T-helper 2 cell treated with Interferon-gamma antibody and Interleukin-4, amounts not matched to agents 5 μg/mL and 100 μg/mL, for 36 hours (primary cell): ENCODE data around the gene ATP8A2.
"Not testable (repeated sequence)": the region's sequence is repeated elsewhere in the genome, so short reads cannot be mapped to it uniquely, and the experiment has no call there.

Source experiments
- DNase-seq: peaks from one replicate; pipeline ENCODE4 v3.0.0; 2021; ENCODE audit warnings: low spot score
- H3K27ac Mint-ChIP-seq: one replicate; pipeline ENCODE4 v1.8.0; 2021; ENCODE audit warnings: mild to moderate bottlenecking, mixed read lengths
- H3K27me3 Mint-ChIP-seq: one replicate; pipeline ENCODE4 v1.8.0; 2021; ENCODE audit warnings: low read depth, mixed read lengths
- H3K36me3 Mint-ChIP-seq: one replicate; pipeline ENCODE4 v1.8.0; 2021; ENCODE audit warnings: low read depth, mixed read lengths
- H3K4me1 Mint-ChIP-seq: one replicate; pipeline ENCODE4 v1.8.0; 2021; ENCODE audit warnings: low read depth, mixed read lengths
- H3K4me3 Mint-ChIP-seq: one replicate; pipeline ENCODE4 v1.8.0; 2022; ENCODE audit warnings: mild to moderate bottlenecking, moderate library complexity, mixed read lengths
- H3K9me3 Mint-ChIP-seq: one replicate; pipeline ENCODE4 v1.8.0; 2021; ENCODE audit warnings: mixed read lengths

The ATP8A2 gene

GRCh38 chr13:25371875-25372283 is at the start of gene ATP8A2:
TSS of gene ATP8A2 (plus strand) at chr13:25371974. CDS start at chr13:25372213, 239 bp downstream.
- no peak within 1 kb of the TSS for H3K27ac Mint-ChIP-seq
- H3K4me1 Mint-ChIP-seq, result peaks cover 6% of the 10 kb centered on the region
- H3K36me3 Mint-ChIP-seq, result no peaks in the 10 kb centered on the region
- H3K4me3 Mint-ChIP-seq, result peak within 1 kb of the TSS; percentile 68
- H3K9me3 Mint-ChIP-seq, result no peaks in the 10 kb centered on the region
- H3K27me3 Mint-ChIP-seq, result peaks cover 70% of the 10 kb centered on the region
- DNase-seq, result no peak

- Mint-ChIP-seq H3K27me3 (no peaks in the 10 kb centered on the region), H3K4me1 (no peaks in the 10 kb centered on the region), H3K9me3 (no peaks in the 10 kb centered on the region), H3K36me3 (peaks cover 39% of the 10 kb centered on the region), H3K27ac (no peak overlapping the region), H3K4me3 (no peak overlapping the region)
- no peak for DNase-seq
Observed at GRCh38 chr13:25324100-25324499, 47.7 kb upstream of the ATP8A2 start.

GRCh38 chr13:25329706-25330105 is 42.1 kb upstream of the ATP8A2 start:
- H3K27ac Mint-ChIP-seq, result no peak overlapping the region
- DNase-seq, result no peak
- H3K9me3 Mint-ChIP-seq, result no peaks in the 10 kb centered on the region
- no peak overlapping the region for H3K4me3 Mint-ChIP-seq
- H3K36me3 Mint-ChIP-seq, result peaks cover 52% of the 10 kb centered on the region
- H3K27me3 Mint-ChIP-seq, result no peaks in the 10 kb centered on the region
- H3K4me1 Mint-ChIP-seq, result peaks cover 2% of the 10 kb centered on the region

GRCh38 chr13:25330541-25330940 is 41.2 kb upstream of the ATP8A2 start:
- Mint-ChIP-seq H3K4me3 (no peak overlapping the region), H3K9me3 (no peaks in the 10 kb centered on the region), H3K27me3 (no peaks in the 10 kb centered on the region), H3K4me1 (peaks cover 2% of the 10 kb centered on the region), H3K27ac (no peak overlapping the region), H3K36me3 (peaks cover 51% of the 10 kb centered on the region)
- DNase-seq, result no peak

GRCh38 chr13:25335856-25336255 is 35.9 kb upstream of the ATP8A2 start:
- Mint-ChIP-seq H3K9me3 (no peaks in the 10 kb centered on the region), H3K36me3 (peaks cover 41% of the 10 kb centered on the region), H3K4me1 (peaks cover 2% of the 10 kb centered on the region), H3K27ac (no peak overlapping the region), H3K27me3 (no peaks in the 10 kb centered on the region), H3K4me3 (no peak overlapping the region)
- no peak for DNase-seq

GRCh38 chr13:25345576-25345975 is 26.2 kb upstream of the ATP8A2 start:
- Mint-ChIP-seq H3K36me3 (peaks cover 7% of the 10 kb centered on the region), H3K9me3 (no peaks in the 10 kb centered on the region), H3K27me3 (peaks cover under 1% of the 10 kb centered on the region), H3K27ac (no peak overlapping the region), H3K4me1 (no peaks in the 10 kb centered on the region), H3K4me3 (no peak overlapping the region)
- DNase-seq, result no peak

- DNase-seq, result no peak
- Mint-ChIP-seq H3K27ac (no peak overlapping the region), H3K36me3 (peaks cover 5% of the 10 kb centered on the region), H3K27me3 (peaks cover 4% of the 10 kb centered on the region), H3K4me3 (no peak overlapping the region), H3K9me3 (no peaks in the 10 kb centered on the region), H3K4me1 (no peaks in the 10 kb centered on the region)
Observed at GRCh38 chr13:25347151-25347550, 24.6 kb upstream of the ATP8A2 start.

GRCh38 chr13:25351404-25351803 is 20.4 kb upstream of the ATP8A2 start:
- Mint-ChIP-seq H3K27me3 (peaks cover 17% of the 10 kb centered on the region), H3K9me3 (no peaks in the 10 kb centered on the region), H3K36me3 (no peaks in the 10 kb centered on the region), H3K27ac (no peak overlapping the region), H3K4me1 (no peaks in the 10 kb centered on the region), H3K4me3 (no peak overlapping the region)
- DNase-seq, result no peak

GRCh38 chr13:25352230-25352629 is 19.5 kb upstream of the ATP8A2 start:
- Mint-ChIP-seq H3K4me3 (no peak overlapping the region), H3K27ac (no peak overlapping the region), H3K4me1 (no peaks in the 10 kb centered on the region), H3K27me3 (peaks cover 17% of the 10 kb centered on the region), H3K36me3 (no peaks in the 10 kb centered on the region), H3K9me3 (no peaks in the 10 kb centered on the region)
- DNase-seq, result no peak

GRCh38 chr13:25352806-25353205 is 19.0 kb upstream of the ATP8A2 start:
- H3K36me3 Mint-ChIP-seq, result no peaks in the 10 kb centered on the region

GRCh38 chr13:25353344-25353743 is 18.4 kb upstream of the ATP8A2 start:
- Mint-ChIP-seq H3K27ac (no peak overlapping the region), H3K4me3 (no peak overlapping the region), H3K9me3 (no peaks in the 10 kb centered on the region), H3K4me1 (no peaks in the 10 kb centered on the region), H3K36me3 (no peaks in the 10 kb centered on the region), H3K27me3 (peaks cover 17% of the 10 kb centered on the region)
- DNase-seq, result no peak

More at GRCh38 chr13:25352806-25353205, 19.0 kb upstream of the ATP8A2 start:
- Mint-ChIP-seq H3K9me3 (no peaks in the 10 kb centered on the region), H3K4me3 (no peak overlapping the region), H3K27ac (no peak overlapping the region), H3K27me3 (peaks cover 17% of the 10 kb centered on the region), H3K4me1 (no peaks in the 10 kb centered on the region)
- DNase-seq, result no peak

GRCh38 chr13:25354377-25354776 is 17.4 kb upstream of the ATP8A2 start:
- no peaks in the 10 kb centered on the region for H3K4me1 Mint-ChIP-seq
- peaks cover 17% of the 10 kb centered on the region for H3K27me3 Mint-ChIP-seq
- no peaks in the 10 kb centered on the region for H3K9me3 Mint-ChIP-seq
- no peak overlapping the region for H3K27ac Mint-ChIP-seq
- DNase-seq, result no peak
- no peak overlapping the region for H3K4me3 Mint-ChIP-seq
- no peaks in the 10 kb centered on the region for H3K36me3 Mint-ChIP-seq

- H3K27ac Mint-ChIP-seq, H3K4me1 Mint-ChIP-seq, H3K4me3 Mint-ChIP-seq, H3K9me3 Mint-ChIP-seq, H3K27me3 Mint-ChIP-seq, H3K36me3 Mint-ChIP-seq, DNase-seq: not testable (repeated sequence)
Observed at GRCh38 chr13:25360443-25360842, 11.3 kb upstream of the ATP8A2 start.

- no peak for DNase-seq
- Mint-ChIP-seq H3K9me3 (no peaks in the 10 kb centered on the region), H3K4me1 (no peaks in the 10 kb centered on the region), H3K27me3 (peaks cover 30% of the 10 kb centered on the region), H3K27ac (no peak overlapping the region), H3K36me3 (no peaks in the 10 kb centered on the region), H3K4me3 (no peak overlapping the region)
Observed at GRCh38 chr13:25365720-25366235, 6.0 kb upstream of the ATP8A2 start.

GRCh38 chr13:25371158-25371874 is 458 bp upstream of the ATP8A2 start:
- Mint-ChIP-seq H3K4me1 (peaks cover 6% of the 10 kb centered on the region), H3K27ac (no peak overlapping the region), H3K36me3 (no peaks in the 10 kb centered on the region), H3K27me3 (peaks cover 70% of the 10 kb centered on the region), H3K9me3 (no peaks in the 10 kb centered on the region), H3K4me3 (peak overlapping the region; percentile 68)
- no peak for DNase-seq
